Neutrophil (primary cell): ENCODE results near the gene PTRHD1.

Source experiments
- H3K27ac ChIP-seq: fragments of 200-600 bp; sonication (generic); 2 replicates; pipeline ENCODE4 v1.5.1; 2016; ENCODE audit warnings: mild to moderate bottlenecking, moderate library complexity
- H3K27me3 ChIP-seq: fragments of 200-600 bp; sonication (generic); 2 replicates; pipeline ENCODE4 v1.6.0; 2016; ENCODE audit warnings: mild to moderate bottlenecking
- H3K36me3 ChIP-seq: fragments of 200-600 bp; sonication (generic); 2 replicates; pipeline ENCODE4 v1.5.1; 2017
- H3K4me1 ChIP-seq, 2 experiments: fragments of 200-600 bp in 1 of 2; sonication (generic) in 1 of 2; 1 replicate in 1 of 2; 2 replicates in 1 of 2; pipeline versions ENCODE4 v1.5.1 to v1.6.1; 2013 to 2016; ENCODE audit warnings: low read depth in 1 of 2, low read length in 1 of 2, mild to moderate bottlenecking in 1 of 2, moderate library complexity in 1 of 2; ENCODE audit not compliant: control insufficient read depth in 1 of 2, insufficient read depth in 1 of 2
- H3K4me3 ChIP-seq, 2 experiments: fragments of 200-600 bp in 1 of 2; sonication (generic) in 1 of 2; 1 replicate in 1 of 2; 2 replicates in 1 of 2; pipeline ENCODE4 v1.5.1; 2013 to 2016; ENCODE audit warnings: low read depth in 1 of 2, low read length in 1 of 2, mild to moderate bottlenecking in 1 of 2, moderate library complexity in 1 of 2
- H3K9me3 ChIP-seq: fragments of 200-600 bp; sonication (generic); 2 replicates; pipeline ENCODE4 v1.5.1; 2016
- TF ChIP-seq, protein P1 (sequence below): fragments of 200-600 bp; sonication (generic); IDR thresholded peaks from 2 replicates; pipeline ENCODE4 v1.5.1; 2016; ENCODE audit warnings: antibody characterized with exemption

PTRHD1 gene

DNA sequence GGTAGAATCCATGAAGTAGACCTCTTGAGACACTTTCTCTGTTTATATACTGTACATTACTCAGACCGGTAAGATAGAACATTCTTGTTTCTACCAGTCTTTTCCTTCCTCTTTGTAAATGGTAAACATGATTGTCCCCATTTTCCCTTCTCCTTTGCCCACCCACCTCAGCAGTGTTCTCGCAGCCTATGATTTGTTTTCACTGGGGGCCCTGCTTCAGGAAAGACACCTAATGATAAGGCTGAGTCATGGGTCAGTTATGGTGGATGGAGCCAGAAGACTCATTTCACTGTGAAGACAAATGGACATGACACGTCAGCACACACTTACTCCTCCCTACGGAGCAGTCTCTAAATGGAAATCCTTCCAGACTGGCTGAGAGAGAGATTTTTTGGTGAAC lies 23.7 kb upstream of the PTRHD1 start:
- no peaks in the 10 kb centered on the region for H3K4me1 ChIP-seq
- no peak overlapping the region for H3K4me3 ChIP-seq
- TF ChIP-seq, protein P1, sequence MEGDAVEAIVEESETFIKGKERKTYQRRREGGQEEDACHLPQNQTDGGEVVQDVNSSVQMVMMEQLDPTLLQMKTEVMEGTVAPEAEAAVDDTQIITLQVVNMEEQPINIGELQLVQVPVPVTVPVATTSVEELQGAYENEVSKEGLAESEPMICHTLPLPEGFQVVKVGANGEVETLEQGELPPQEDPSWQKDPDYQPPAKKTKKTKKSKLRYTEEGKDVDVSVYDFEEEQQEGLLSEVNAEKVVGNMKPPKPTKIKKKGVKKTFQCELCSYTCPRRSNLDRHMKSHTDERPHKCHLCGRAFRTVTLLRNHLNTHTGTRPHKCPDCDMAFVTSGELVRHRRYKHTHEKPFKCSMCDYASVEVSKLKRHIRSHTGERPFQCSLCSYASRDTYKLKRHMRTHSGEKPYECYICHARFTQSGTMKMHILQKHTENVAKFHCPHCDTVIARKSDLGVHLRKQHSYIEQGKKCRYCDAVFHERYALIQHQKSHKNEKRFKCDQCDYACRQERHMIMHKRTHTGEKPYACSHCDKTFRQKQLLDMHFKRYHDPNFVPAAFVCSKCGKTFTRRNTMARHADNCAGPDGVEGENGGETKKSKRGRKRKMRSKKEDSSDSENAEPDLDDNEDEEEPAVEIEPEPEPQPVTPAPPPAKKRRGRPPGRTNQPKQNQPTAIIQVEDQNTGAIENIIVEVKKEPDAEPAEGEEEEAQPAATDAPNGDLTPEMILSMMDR: no peak
- no peaks in the 10 kb centered on the region for H3K9me3 ChIP-seq
- no peak overlapping the region for H3K27ac ChIP-seq
- no peaks in the 10 kb centered on the region for H3K27me3 ChIP-seq
- peaks cover 62% of the 10 kb centered on the region for H3K36me3 ChIP-seq

DNA sequence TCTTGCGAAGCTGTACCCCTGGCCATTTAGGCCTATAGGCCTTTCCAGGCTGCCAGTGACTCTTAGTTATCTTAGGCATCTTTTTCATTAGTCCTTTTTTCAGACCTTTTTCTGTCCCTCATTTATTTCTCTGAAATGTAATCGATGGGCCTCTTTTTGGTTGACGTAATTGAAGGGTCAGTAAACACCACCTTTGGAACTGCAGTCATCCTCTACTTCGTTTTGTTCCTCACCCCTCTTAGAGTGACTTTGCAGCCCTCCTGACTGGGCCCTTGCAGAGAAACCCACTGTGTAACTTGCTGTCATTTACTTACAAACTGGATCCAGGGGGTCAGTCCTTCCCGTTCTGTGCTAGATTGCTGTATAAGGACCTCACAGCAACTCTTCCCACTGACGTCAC lies 23.2 kb upstream of the PTRHD1 start:
- no peaks in the 10 kb centered on the region for H3K27me3 ChIP-seq
- peaks cover 58% of the 10 kb centered on the region for H3K36me3 ChIP-seq
- no peak overlapping the region for H3K27ac ChIP-seq
- no peaks in the 10 kb centered on the region for H3K4me1 ChIP-seq
- TF ChIP-seq, protein P1: no peak
- H3K4me3 ChIP-seq: no peak overlapping the region
- no peaks in the 10 kb centered on the region for H3K9me3 ChIP-seq

DNA sequence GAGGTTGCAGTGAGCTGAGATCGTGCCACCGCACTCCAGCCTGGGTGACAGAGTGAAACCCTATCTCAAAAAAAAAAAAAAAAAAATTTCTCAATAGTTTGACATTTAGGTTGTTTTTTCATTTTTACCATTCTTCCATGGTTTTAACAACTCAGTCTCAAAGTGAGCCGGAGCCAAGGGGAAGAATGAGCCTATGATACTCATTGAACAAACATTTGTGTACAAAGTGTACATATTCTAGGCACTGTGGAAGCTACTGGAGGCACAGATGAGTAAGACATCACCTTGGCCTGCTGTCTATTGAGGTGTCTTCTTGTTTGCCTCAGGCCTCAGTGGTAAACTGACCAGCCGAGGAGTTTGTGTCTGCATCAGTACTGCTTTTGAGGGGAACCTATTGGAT lies 22.0 kb upstream of the PTRHD1 start:
- Histone ChIP-seq H3K9me3 (no peaks in the 10 kb centered on the region), H3K36me3 (peaks cover 46% of the 10 kb centered on the region), H3K4me1 (no peaks in the 10 kb centered on the region), H3K4me3 (no peak overlapping the region), H3K27me3 (no peaks in the 10 kb centered on the region), H3K27ac (no peak overlapping the region)
- TF ChIP-seq, protein P1: no peak

DNA sequence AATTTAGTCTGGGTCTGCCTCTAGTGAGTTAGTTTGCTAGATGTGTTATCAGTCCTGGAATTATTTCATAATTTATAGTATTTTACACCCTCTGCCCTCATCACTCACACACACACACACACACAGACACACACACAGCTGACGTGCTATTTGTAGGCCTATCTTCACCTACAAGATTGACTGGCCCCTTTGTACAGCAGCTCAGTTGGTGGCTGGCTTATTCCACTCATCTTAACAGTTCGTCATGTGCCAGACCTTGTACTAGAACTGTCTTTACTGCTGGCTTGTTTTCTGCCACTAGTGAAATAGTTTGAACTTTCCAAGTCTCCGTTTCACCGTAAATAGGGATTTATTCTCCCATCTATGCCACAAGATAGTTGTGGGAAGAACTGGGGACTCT lies 21.3 kb upstream of the PTRHD1 start:
- no peaks in the 10 kb centered on the region for H3K4me1 ChIP-seq
- no peak overlapping the region for H3K27ac ChIP-seq
- H3K36me3 ChIP-seq: peaks cover 40% of the 10 kb centered on the region
- no peak overlapping the region for H3K4me3 ChIP-seq
- TF ChIP-seq, protein P1: no peak
- no peaks in the 10 kb centered on the region for H3K27me3 ChIP-seq
- H3K9me3 ChIP-seq: no peaks in the 10 kb centered on the region

DNA sequence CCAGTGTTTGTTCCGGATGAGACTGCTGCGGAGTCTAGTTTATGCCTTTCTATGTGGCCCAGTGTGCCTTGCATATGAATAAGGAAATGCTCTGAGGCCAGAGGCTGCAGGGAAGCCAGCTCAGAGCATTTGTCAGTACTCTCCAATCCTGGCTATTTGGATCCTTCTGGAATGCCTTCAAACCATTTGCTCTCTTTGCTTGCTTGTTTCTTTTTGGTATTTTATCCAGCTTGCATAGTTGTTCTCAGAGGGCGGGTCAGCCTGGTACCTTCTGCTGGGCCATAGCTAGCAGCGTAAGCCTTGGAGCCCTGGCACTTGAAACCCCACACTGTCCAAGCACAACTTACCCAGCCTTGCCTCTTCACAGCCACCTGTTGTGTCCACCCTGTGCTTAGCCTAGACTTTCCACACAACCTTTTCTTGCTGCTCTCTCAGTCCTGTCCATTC lies 20.5 kb upstream of the PTRHD1 start:
- TF ChIP-seq, protein P1: no peak
- Histone ChIP-seq H3K4me1 (no peaks in the 10 kb centered on the region), H3K27me3 (no peaks in the 10 kb centered on the region), H3K4me3 (no peak overlapping the region), H3K9me3 (no peaks in the 10 kb centered on the region), H3K27ac (no peak overlapping the region), H3K36me3 (peaks cover 32% of the 10 kb centered on the region)
